NCI-H510A (cell line): ENCODE measurements around the gene EPYC.

Experiments used
- DNase-seq: peaks from one replicate; lab custom pipeline; 2025; lab: John Stamatoyannopoulos, UW

The EPYC gene, protein sequence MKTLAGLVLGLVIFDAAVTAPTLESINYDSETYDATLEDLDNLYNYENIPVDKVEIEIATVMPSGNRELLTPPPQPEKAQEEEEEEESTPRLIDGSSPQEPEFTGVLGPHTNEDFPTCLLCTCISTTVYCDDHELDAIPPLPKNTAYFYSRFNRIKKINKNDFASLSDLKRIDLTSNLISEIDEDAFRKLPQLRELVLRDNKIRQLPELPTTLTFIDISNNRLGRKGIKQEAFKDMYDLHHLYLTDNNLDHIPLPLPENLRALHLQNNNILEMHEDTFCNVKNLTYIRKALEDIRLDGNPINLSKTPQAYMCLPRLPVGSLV

DNA sequence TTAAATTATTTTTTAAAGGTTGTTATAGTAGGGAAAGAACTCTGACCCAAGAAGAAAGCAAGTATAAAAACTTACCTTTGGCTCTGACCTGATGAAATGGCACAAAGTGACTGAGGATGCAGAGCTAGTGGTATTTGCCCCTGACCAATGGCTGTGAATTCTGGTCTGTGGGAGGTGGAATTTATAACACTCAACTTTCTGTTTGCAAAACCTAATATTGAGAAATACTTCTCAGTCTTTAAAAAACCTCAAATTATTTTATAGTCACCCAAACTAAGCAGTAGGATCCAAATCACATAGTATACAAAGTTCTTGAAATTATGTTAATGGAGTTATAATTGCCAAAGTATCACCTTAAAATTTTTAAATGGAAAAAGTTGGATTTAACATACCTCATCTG is at the start of gene EPYC:
Gene EPYC (minus strand): TSS at position 101 of the 400 bp plus-strand sequence. CDS start 2,407 bp downstream, outside the sequence.
- no peak for DNase-seq

DNA sequence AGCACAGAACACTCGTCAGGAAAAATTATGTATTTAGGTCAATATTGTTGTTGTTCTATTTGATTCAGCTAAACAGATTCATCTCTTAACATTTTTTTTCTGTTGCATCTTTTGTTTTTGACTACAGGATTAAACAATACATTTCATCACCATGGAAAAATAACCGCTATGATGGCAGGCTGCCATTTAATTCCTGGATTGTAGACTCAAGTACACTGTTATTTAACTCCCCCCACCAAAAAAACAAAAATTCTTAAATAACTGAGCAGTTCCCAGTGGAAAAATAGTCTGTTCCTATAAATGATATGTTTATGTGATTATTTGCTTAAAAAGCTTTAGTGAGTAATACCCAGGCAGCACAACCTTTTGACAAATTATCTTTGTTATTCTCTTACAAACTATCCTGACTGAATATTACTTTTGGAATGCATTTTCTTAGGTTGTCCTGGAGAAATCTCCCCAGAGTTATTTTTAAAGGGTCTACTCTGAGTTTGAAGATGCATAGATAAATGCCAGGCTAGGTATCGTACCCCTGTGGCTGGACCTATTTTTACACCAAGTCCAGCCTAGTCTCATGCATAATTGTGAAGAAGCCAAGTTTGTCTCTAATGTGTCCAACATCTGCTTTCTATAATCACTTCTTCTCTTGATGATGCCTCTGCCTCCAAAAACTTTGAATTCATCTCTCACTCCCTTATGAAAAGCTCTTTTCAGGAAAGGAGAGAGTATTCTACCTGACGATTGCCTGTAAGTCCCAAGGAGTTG is 49.4 kb upstream of the EPYC start:
- no peak for DNase-seq

DNA sequence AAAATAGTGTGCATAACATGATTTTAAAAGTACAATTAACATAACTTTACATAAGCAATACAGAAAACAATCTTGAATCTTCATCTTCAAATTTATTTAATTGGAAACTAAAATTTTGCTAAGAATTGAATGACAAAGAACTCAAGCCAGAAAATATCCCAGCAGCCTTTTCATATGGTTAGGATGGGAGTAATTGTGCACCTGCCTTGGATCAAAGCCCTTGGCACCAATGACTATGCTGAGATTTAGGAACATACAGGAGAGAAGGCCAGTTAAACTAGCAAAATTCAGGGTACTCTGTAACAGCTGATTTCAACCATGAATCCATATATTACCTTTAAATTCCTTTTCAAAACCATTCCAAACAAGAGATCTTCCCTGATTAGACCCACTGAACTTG is 47.3 kb upstream of the EPYC start:
- DNase-seq = no peak

DNA sequence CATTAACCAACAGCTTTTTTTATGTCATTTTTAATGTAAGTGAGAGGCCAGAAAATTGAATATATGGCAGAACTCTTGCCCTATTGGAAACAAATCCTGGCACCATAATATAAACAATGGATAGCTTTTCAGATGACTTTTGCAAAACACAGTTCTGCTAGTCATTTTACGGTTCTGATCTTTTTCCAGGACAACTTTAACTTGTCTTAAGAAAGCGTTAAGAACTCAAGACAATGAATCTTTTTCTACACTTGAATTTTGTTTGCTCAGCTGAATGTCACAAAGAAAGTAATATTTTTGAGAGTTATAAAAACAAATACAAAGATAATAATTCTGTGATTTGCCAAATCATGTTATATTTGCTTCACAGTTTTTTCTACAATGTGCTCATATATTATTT is 39.8 kb upstream of the EPYC start:
- DNase-seq = no peak

DNA sequence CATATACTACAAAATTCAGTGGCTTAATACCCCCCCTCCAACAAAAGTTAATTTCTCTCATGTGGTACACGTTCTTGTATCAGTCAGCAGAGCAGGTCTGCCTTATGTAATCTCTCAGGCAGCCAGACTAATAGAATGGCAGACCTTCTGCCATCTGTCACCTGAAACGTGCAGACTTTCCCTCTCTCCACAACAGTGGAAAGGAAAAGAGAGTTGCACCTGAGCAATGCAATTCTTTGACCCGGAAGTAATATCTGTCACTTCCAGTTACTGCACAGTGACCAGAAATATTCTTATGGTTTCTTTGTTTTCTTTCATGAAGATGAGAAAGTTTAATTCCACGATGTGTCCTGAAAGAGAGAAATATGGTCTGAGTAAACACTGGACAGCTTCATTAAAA is 38.6 kb upstream of the EPYC start:
- DNase-seq = no peak

DNA sequence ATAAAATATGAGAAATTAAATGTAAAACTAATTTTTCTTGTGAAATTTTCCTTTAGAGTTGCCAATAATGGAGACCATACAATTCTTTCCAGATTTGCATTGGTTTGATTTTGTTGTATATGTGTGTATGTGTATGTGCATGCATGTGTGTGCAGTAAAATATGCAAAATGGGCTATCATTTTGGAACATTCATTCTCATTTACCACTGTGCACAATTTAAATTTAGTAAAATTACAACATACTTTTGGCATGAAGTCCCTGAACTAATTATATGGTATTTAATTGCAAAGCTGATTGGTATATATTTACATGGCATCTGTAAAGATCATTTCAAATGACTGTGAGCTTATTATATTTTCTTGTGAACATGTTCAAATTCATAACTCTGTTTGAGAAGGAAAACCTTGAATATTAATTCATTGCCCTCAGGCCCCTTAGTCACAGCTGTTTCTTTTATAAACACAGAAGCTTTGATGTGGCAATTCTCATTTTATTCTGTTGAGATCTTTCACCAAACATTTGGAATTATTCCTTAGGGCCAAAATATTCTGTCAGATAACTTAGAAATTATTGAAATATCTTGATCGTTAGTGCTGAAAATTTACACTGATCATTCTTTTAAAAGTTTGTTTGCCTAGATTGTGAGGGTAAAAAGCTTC is 35.5 kb upstream of the EPYC start:
- DNase-seq = no peak

DNA sequence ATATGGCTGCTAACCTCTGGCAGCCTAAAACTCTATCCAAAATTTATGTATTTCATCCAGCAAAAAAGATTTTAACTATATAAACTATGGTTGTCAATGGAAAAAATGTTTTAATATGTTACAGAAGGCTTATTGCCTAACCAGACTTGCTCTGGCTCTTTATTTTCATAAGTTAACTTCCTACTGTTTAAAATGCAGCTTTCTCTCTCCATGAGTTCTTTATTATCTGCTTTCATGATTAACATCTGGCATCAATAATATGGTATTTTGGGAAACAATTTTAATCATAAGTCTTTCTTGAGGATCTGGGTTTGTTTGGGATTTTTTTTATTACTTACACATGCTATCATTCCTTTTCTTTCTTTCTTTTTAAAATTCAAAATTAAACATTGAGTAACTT is 32.5 kb upstream of the EPYC start:
- no peak for DNase-seq

DNA sequence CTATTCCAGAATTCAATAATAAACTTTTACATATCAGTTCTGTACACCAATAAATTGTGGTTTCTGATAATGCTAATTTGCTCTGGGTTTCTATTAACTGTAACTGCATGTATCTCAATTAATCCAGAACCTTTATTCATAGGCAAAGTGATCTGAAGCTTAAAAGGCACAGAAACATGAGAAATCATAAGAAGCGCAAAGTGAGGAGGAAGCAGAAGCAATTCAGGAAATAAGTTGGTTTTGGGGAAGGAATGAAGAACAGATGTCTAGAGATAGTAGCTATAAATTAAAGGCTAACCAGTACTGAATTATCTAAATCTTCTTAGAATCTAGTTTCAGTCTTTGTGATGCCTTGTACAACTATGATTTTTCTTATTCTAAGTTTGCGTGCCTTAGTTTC is 28.5 kb upstream of the EPYC start:
- DNase-seq = no peak

DNA sequence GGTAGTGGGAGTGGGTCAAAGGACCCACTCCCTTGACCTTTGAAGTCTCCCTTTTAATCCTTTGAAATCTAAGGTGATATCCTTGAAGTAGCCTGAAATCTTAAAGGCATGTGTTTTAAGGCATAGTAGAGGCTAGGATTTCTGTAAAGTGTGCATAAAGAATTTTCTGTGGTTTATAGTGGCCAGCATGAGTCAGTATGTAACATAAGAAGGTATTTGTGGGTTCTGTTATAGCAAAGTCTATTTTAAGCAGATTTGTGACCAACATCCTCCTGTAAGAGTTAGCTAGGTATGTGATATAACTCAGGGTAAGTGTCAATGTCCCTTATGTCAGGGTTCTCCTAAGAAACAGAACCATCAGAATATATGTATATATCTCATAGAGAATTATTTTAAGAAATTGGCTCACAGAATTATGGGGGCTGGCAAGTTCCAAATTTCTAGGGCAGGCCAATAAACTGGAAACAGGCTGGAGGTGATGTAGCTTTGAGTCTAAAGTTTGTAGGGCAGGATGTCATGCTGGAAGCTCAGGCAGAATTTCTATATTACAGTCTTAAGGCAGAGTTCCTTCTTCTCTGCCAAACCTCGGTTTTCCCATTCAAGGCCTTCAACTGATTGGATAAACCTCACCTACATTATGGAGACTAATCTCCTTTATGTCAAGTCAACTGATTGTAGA is 18.7 kb upstream of the EPYC start:
- DNase-seq = no peak

DNA sequence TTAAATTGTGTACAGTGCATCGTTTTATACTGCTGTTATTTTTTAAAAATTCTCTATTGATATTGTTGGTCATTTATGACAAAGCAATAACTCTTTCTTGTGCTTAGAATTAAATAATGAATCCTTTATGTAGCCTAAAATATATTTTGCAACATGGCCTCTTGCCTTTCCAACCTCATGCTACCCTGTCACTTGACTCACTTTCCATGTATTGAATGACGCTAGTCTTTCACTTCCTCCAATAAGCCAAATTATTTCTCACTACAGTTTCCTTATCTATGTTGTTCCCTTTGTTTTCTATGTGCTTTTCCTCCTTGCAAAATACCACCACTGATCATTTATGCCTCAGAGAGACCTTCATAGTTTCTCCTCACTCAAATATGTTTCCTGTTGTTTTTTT is 16.3 kb upstream of the EPYC start:
- DNase-seq = no peak

DNA sequence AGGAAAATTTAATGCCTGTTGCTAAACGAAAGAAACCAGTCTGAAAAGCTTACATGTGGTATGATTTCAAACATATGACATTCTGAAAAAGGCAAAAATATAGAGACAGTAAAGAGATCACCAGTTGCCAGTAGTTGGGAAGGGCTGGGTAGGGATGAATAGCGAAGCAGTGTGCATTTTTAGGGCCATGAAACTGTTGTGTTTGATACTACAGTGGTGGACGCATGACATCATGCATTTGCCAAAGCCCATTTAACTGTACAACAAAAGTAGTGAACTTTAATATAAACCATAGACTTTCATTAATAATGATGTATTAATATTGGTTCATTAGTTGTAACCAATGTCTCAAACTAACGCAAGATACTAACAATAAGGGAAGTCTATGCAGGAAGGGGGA is 14.7 kb upstream of the EPYC start:
- no peak for DNase-seq

DNA sequence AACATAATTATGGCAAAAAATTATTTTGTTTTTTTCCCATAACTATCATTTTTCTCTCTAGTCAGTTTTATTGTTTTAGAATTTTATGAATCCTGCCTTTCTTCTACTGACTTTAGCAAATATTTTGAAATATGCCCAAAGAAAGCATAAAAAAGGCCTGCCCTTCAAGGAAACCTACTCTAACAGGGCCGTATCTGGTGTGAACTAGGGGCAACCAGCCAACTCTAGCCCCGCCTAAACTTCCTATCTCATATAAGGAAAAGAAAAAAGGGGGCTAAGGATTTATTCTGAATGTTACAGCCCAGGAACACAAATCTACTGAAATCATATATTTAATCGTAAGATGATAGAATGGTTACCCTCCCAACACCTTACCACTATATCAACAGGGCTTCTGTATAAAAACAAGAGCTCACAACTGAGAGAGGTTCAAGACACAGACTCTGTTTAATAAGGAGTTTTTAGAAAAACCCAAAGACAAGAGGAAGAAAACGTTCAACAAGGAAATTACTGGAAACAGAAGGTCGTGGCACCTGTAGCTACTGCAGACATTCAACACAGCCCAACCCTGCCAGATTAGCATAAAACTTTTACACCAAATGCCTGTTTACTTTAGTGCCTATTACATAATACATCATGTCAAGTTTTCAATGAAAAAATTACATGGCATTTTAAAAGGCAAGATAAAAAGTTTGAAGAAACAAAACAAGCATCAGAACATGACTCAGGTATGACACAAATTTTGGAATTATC is 12.9 kb upstream of the EPYC start:
- no peak for DNase-seq

DNA sequence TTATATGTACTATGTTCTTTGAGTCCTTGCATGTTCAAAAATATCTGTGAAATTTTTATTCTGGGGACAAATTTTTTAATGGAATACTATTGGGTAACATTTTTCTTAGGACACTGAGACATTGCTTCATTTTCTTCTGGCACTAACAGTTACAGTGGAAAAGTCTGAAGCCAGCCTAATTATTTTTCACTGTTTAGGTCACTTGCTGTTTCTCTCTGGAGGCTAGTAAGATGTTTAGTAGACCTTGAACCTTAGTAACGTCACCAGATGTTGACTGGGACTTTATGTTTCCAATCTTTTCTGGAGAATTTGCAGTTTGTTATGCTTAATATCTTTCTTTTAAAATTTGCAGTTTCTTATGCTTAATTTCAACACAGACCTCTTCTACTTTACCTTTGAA is 12.3 kb upstream of the EPYC start:
- no peak for DNase-seq

DNA sequence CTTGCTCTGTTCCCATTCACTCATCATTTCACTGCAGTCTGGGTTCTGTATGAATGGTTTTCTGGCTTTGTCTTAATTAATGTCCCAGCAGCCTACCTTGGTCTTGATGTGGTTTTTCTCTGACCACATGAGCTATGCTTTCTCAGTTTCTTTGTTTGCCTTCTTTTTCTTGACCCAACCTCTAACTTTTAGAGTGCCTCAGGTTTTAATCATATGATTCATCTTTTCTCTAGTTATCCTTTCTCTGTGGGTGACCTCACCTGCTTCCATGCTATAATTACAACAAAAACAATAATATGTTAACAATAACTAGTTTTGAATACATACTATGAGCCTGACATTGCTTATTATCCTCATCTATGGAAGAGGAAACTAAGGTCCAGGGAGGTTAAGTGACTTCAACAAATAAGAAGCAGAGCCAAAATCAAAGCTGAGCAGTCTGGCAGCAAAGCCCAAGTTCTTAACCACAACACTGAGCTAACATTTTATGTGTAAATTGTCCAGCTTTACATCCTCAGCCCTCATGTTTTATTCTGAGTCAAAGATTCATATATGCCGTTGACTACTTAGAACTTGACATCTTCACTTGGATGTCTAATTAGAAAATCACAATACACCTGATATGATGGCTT is 4.7 kb upstream of the EPYC start:
- no peak for DNase-seq

DNA sequence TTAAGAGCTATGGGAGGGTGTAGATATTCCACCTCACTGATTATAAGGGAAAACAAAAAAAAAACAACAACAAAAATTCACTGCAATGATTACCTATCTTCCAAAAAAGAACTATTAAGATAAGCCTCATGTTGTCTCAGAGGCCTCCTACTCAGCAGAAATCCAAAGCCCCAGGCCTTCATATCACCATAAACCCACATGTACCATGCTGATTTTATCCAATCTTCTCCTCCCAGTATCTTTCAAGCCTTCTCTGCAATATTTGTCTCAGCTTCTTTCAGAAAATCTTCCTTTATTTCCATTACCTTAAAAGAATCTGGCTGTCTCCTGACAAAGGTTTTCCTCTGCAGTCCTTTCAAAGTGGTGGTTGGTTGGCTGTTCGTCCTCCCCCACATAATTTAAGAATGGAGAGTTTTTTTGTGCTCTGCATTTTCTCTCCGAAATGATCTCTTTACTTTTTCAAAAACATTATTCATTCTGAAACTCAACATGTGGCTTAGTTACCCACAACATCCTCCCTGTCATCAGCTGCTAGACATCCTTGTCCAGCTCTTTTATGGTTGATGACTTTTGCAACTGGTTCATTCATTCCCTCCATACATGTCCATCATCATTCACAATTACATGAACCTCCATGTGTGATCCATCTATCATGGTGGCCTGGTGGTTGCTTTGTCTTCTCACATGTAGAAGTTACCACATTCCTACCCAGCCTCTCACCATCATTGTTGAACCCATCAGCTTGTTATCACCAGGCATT is 2.9 kb upstream of the EPYC start:
- no peak for DNase-seq

DNA sequence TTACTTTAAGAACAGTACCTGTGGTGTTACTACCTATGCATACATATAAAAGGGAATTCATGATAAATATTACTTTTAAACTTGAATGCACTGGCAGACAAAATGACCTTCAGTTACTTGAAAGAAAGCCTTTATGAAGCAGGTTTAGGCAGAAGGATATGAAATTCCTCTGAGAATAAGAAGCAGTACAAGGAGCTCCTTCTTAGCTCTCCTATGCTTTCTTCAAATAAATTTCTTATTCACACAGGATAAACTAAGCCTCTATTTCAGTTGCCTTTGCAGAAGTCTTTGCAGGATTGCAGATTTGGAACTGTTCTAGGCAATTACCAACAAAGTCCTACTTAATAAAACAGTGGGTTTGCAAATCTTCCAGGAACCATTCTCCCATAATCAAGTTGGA is 1.0 kb downstream of the EPYC start:
- DNase-seq = no peak

DNA sequence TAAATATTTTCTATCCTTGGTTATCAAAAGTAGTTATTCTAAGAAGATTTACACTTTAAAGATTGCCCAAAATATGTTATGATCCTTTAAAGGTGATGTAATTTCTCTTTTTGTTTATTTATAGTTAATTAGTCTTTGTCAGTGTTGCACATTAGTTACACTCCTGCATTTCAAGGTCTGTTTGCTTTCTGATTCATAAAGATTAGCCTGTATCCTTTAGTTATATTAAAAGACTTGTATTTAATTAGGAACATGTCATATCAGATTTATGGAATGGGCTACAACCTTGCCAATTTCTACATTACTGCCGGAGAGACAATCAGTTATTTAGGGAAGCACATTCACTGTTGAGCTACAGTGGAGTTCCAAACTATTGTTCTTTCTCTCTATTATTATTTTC is 3.5 kb downstream of the EPYC start:
- DNase-seq = no peak

DNA sequence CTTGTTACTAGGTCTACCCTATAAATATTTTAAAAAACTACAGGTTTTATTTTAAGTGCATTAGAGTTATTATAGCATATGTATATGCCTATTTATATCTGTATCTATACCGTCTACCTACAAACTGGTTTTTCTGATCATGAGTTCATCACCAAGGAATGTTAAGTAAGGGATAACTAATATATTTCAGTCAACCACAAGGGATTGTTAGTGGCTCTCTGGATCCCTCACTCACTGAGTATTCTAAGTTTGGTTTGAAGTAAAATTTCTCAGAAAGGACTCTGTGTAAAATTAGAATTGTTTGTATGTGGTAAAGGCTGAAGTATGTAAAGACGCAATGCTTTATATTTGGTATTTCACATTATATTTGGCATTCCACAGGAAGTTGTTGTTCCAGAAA is 4.8 kb downstream of the EPYC start:
- DNase-seq = no peak

DNA sequence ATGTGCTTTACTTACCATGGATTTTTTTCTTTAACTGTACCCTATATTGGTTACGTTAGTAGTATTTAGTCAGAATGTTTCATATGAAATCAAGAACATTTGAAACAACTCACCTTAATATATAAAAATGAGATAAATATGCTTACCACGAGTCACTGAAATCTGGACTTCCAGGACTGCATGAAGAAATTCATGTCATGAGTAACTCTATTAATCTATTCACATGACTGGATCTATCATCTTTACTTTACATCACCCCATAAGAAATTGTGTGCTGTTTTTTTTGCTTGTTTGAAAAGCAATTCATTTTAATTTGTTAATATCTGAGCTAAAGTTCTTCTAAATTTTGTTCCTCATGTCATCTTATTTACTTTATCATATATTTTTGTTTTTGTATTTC is 5.2 kb downstream of the EPYC start:
- no peak for DNase-seq

DNA sequence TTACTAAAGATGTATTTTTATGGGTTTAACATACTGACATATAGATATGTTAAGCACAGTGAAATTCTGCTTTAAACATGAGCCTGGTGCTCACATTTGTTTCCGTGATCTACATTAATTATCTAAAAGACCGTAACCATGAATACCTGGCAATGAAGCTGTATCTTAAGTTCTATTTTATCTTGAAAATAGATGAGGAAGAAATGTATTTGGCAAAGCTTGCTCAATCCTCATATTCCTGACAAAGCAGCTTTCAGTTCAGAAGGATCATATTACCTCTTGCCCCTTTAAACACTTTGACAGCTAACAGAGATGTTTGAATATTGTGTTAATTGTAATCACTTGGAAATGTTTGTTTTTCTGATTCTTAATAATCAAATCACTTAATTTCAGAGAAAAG is 9.8 kb downstream of the EPYC start:
- no peak for DNase-seq
